Measurements from ENCODE around the gene PARP3.

Gene PARP3

GRCh38 chr3:51997172-51997571 is 55.0 kb downstream of the PARP3 start:
- no peaks in the 10 kb centered on the region for H3K27me3 ChIP-seq (ENCODE audit: control insufficient read depth in 1 of 2, insufficient read depth in 2 of 2, low read length in 2 of 2)
- peaks cover 19 to 24% of the 10 kb centered on the region in 2 donors for H3K36me3 ChIP-seq (ENCODE audit: control insufficient read depth in 1 of 2, insufficient read depth in 2 of 2, low read length in 2 of 2)

GRCh38 chr3:51997935-51998596 is 55.9 kb downstream of the PARP3 start:
- Histone ChIP-seq H3K4me3 (ENCODE audit: low read depth in 1 of 2, low read length in 2 of 2) (no peak overlapping the region), H3K27ac (ENCODE audit: low read depth, low read length) (no peak overlapping the region), H3K36me3 (ENCODE audit: control insufficient read depth in 1 of 2, insufficient read depth in 2 of 2, low read length in 2 of 2) (peaks cover 13 to 18% of the 10 kb centered on the region in 2 donors), H3K4me1 (ENCODE audit: control insufficient read depth in 1 of 2, insufficient read depth in 2 of 2, low read length in 2 of 2) (peaks cover 16 to 19% of the 10 kb centered on the region in 2 donors), H3K27me3 (ENCODE audit: control insufficient read depth in 1 of 2, insufficient read depth in 2 of 2, low read length in 2 of 2) (no peaks in the 10 kb centered on the region), H3K9ac (ENCODE audit: low read depth in 1 of 2, low read length in 2 of 2) (no peak overlapping the region), H3K9me3 (ENCODE audit: control insufficient read depth in 1 of 2, low read length in 2 of 2) (no peaks in the 10 kb centered on the region)

More at GRCh38 chr3:51997172-51997571, 55.0 kb downstream of the PARP3 start:
- H3K9me3 ChIP-seq (ENCODE audit: control insufficient read depth in 1 of 2, low read length in 2 of 2) = no peaks in the 10 kb centered on the region
- H3K4me1 ChIP-seq (ENCODE audit: control insufficient read depth in 1 of 2, insufficient read depth in 2 of 2, low read length in 2 of 2) = peaks cover 16 to 19% of the 10 kb centered on the region in 2 donors
- no peak overlapping the region for H3K4me3 ChIP-seq (ENCODE audit: low read depth in 1 of 2, low read length in 2 of 2)
- H3K27ac ChIP-seq (ENCODE audit: low read depth, low read length) = no peak overlapping the region
- H3K9ac ChIP-seq (ENCODE audit: low read depth in 1 of 2, low read length in 2 of 2) = no peak overlapping the region

Data from duodenal mucosa (tissue), 2 donors.